ENCODE data around the gene PSME3. TPM values are rescaled to one million over a fixed set of nuclear protein-coding genes. Genes with fewer than 3 reads are reported as not detected.
"Not testable (repeated sequence)": the region's sequence is repeated elsewhere in the genome, so short reads cannot be mapped to it uniquely, and the experiment has no call there.

Gene PSME3
- polyA plus RNA-seq, 1 donor from 2014 or later = 56.6 TPM

- H3K27me3 ChIP-seq (ENCODE audit: insufficient read depth, low read depth, low read length) = no peaks in the 10 kb centered on the region
- H4K20me1 ChIP-seq (ENCODE audit: insufficient read depth) = no peaks in the 10 kb centered on the region
- no peaks in the 10 kb centered on the region for H3F3A ChIP-seq (ENCODE audit: insufficient read depth, low read length, poor library complexity, severe bottlenecking)
- H3K9ac ChIP-seq (ENCODE audit: low read length) = no peak overlapping the region
- no peaks in the 10 kb centered on the region for H3K9me3 ChIP-seq (ENCODE audit: low read length)
- H3K27ac ChIP-seq (ENCODE audit: low read length) = no peak overlapping the region
- no peaks in the 10 kb centered on the region for H3K36me3 ChIP-seq (ENCODE audit: insufficient read depth, low read length)
- H3K4me2 ChIP-seq (ENCODE audit: low read length) = no peak overlapping the region
- TF ChIP-seq CTCF (IDR thresholded peaks at IDR 0.05; ENCODE audit: poor library complexity, severe bottlenecking) (no peak), SMC3 (conservative IDR thresholded peaks at IDR 0.05; ENCODE audit: poor library complexity) (no peak), POLR2AphosphoS5 (IDR thresholded peaks at IDR 0.05) (no peak), EP300 (conservative IDR thresholded peaks at IDR 0.05; ENCODE audit: poor library complexity, severe bottlenecking) (no peak), REST (IDR thresholded peaks at IDR 0.05; ENCODE audit: borderline replicate concordance) (no peak), TAF1 (IDR thresholded peaks at IDR 0.05; ENCODE audit: low read depth) (no peak), MXI1 (conservative IDR thresholded peaks at IDR 0.05; ENCODE audit: poor library complexity, severe bottlenecking) (no peak), RAD21 (conservative IDR thresholded peaks at IDR 0.05) (no peak), EZH2 (IDR thresholded peaks at IDR 0.05; ENCODE audit: borderline replicate concordance, insufficient read depth, low read length, poor library complexity, severe bottlenecking) (no peak)
- no peak overlapping the region for H2AFZ ChIP-seq (ENCODE audit: low read depth, low read length)
- H3K9me2 ChIP-seq (ENCODE audit: insufficient read depth, low read length) = no peaks in the 10 kb centered on the region
- no peak overlapping the region for H3K4me3 ChIP-seq (ENCODE audit: low read length)
- no peaks in the 10 kb centered on the region for H3K79me2 ChIP-seq (replicated peaks; ENCODE audit: insufficient read depth, low read length)
These were observed 49.0 kb downstream of the PSME3 start for GRCh38 chr17:42882166-42882565.

- no peaks in the 10 kb centered on the region for H4K20me1 ChIP-seq (ENCODE audit: insufficient read depth)
- no peaks in the 10 kb centered on the region for H3K36me3 ChIP-seq (ENCODE audit: insufficient read depth, low read length)
- no peaks in the 10 kb centered on the region for H3K9me2 ChIP-seq (ENCODE audit: insufficient read depth, low read length)
- no peak overlapping the region for H3K9ac ChIP-seq (ENCODE audit: low read length)
- no peak overlapping the region for H3K27ac ChIP-seq (ENCODE audit: low read length)
- no peaks in the 10 kb centered on the region for H3K9me3 ChIP-seq (ENCODE audit: low read length)
- TF ChIP-seq EP300 (conservative IDR thresholded peaks at IDR 0.05; ENCODE audit: poor library complexity, severe bottlenecking) (no peak), REST (IDR thresholded peaks at IDR 0.05; ENCODE audit: borderline replicate concordance) (no peak), POLR2AphosphoS5 (IDR thresholded peaks at IDR 0.05) (no peak), CTCF (IDR thresholded peaks at IDR 0.05; ENCODE audit: poor library complexity, severe bottlenecking) (no peak), EZH2 (IDR thresholded peaks at IDR 0.05; ENCODE audit: borderline replicate concordance, insufficient read depth, low read length, poor library complexity, severe bottlenecking) (no peak), MXI1 (conservative IDR thresholded peaks at IDR 0.05; ENCODE audit: poor library complexity, severe bottlenecking) (no peak), RAD21 (conservative IDR thresholded peaks at IDR 0.05) (no peak), SMC3 (conservative IDR thresholded peaks at IDR 0.05; ENCODE audit: poor library complexity) (no peak), TAF1 (IDR thresholded peaks at IDR 0.05; ENCODE audit: low read depth) (no peak)
- no peak overlapping the region for H3K4me2 ChIP-seq (ENCODE audit: low read length)
- no peak overlapping the region for H2AFZ ChIP-seq (ENCODE audit: low read depth, low read length)
- H3K4me3 ChIP-seq (ENCODE audit: low read length) = no peak overlapping the region
- no peaks in the 10 kb centered on the region for H3K79me2 ChIP-seq (replicated peaks; ENCODE audit: insufficient read depth, low read length)
- no peaks in the 10 kb centered on the region for H3K27me3 ChIP-seq (ENCODE audit: insufficient read depth, low read depth, low read length)
- H3F3A ChIP-seq (ENCODE audit: insufficient read depth, low read length, poor library complexity, severe bottlenecking) = no peaks in the 10 kb centered on the region
These were observed 50.8 kb downstream of the PSME3 start for GRCh38 chr17:42883802-42884558.

- not testable (repeated sequence) for H3K9me3 ChIP-seq (ENCODE audit: low read length); H2AFZ ChIP-seq (ENCODE audit: low read depth, low read length); H4K20me1 ChIP-seq (ENCODE audit: insufficient read depth); H3K4me3 ChIP-seq (ENCODE audit: low read length); H3F3A ChIP-seq (ENCODE audit: insufficient read depth, low read length, poor library complexity, severe bottlenecking); H3K27me3 ChIP-seq (ENCODE audit: insufficient read depth, low read depth, low read length); H3K9ac ChIP-seq (ENCODE audit: low read length); H3K27ac ChIP-seq (ENCODE audit: low read length); H3K9me2 ChIP-seq (ENCODE audit: insufficient read depth, low read length); H3K36me3 ChIP-seq (ENCODE audit: insufficient read depth, low read length); H3K79me2 ChIP-seq (replicated peaks; ENCODE audit: insufficient read depth, low read length); H3K4me2 ChIP-seq (ENCODE audit: low read length)
These were observed 52.6 kb downstream of the PSME3 start for GRCh38 chr17:42885806-42886205.

Measured in neural cell (in vitro differentiated cells).